ENCODE results near the gene VEGFD.

DNA sequence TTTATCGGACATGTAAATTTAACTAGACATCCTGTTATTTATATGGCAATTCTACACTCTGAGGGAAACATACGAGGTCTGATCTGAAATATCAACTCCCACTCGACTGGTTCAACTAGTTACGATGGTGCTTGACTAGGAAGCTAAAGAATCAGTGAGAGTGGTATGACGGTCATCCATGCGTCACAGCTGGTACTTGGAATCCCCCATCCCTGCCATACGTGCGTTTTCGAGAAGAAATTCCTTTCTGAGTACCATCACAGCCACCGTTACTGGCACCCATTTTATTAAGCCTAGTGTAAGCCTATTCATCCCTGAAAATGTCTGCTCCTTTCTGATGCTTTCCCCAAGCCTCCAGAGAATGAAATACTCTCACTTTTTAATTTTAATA, 48.2 kb downstream of the VEGFD start:
- no peak for TF ChIP-seq POLR2A (IDR thresholded peaks at IDR 0.05)
- TF ChIP-seq, protein P1, sequence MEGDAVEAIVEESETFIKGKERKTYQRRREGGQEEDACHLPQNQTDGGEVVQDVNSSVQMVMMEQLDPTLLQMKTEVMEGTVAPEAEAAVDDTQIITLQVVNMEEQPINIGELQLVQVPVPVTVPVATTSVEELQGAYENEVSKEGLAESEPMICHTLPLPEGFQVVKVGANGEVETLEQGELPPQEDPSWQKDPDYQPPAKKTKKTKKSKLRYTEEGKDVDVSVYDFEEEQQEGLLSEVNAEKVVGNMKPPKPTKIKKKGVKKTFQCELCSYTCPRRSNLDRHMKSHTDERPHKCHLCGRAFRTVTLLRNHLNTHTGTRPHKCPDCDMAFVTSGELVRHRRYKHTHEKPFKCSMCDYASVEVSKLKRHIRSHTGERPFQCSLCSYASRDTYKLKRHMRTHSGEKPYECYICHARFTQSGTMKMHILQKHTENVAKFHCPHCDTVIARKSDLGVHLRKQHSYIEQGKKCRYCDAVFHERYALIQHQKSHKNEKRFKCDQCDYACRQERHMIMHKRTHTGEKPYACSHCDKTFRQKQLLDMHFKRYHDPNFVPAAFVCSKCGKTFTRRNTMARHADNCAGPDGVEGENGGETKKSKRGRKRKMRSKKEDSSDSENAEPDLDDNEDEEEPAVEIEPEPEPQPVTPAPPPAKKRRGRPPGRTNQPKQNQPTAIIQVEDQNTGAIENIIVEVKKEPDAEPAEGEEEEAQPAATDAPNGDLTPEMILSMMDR (IDR thresholded peaks at IDR 0.05), result no peak

Measured in prostate gland (tissue), 2 donors.